Peyer's patch (tissue), 4 donors: ENCODE results near the gene RUNDC3A. TPM values are rescaled to one million over a fixed set of nuclear protein-coding genes. Genes with fewer than 3 reads are reported as not detected.
"Not testable (repeated sequence)": the region's sequence is repeated elsewhere in the genome, so short reads cannot be mapped to it uniquely, and the experiment has no call there.

Source experiments
- DNase-seq, 3 donors: peaks; one replicate each; pipeline ENCODE4 v3.0.0-alpha.2; 2017 to 2019
- H3K27ac ChIP-seq, 4 donors: fragments of 200-600 bp; sonication (generic); one replicate each; pipeline ENCODE4 v1.5.1; 2016 to 2019
- H3K27me3 ChIP-seq, 2 donors: fragments of 200-600 bp; sonication (generic); one replicate each; pipeline ENCODE4 v1.5.1; 2019
- H3K36me3 ChIP-seq, 3 donors: fragments of 200-600 bp; sonication (generic); one replicate each; pipeline ENCODE4 v1.5.1; 2016 to 2019
- H3K4me1 ChIP-seq, 4 donors: fragments of 200-600 bp; sonication (generic); one replicate each; pipeline ENCODE4 v1.5.1; 2016 to 2019
- H3K4me3 ChIP-seq, 4 donors: fragments of 200-600 bp; sonication (generic); 1 replicate in 3 of 4; 2 replicates in 1 of 4; pipeline ENCODE4 v1.5.1; 2016 to 2019; ENCODE audit warnings: mild to moderate bottlenecking in 1 of 4
- H3K9me3 ChIP-seq, 4 donors: fragments of 200-600 bp; sonication (generic); one replicate each; pipeline ENCODE4 v1.5.1; 2016 to 2019; ENCODE audit warnings: mild to moderate bottlenecking in 1 of 4
- POLR2A ChIP-seq, 2 donors: fragments of 450-650 bp; IDR thresholded peaks; one replicate each; pipeline ENCODE4 v1.5.1; 2017; ENCODE audit warnings: antibody characterized with exemption in 2 of 2, mild to moderate bottlenecking in 2 of 2, moderate library complexity in 2 of 2
- total RNA-seq, 4 donors: library from RNA; depleted of rRNA; stranded (reverse); fragments of >200 nt; gene quantifications; one replicate each; pipeline ENCODE4 v1.1.0, GENCODE V29; 2016
- TF ChIP-seq, protein P1 (sequence below), 6 experiments: fragments of 450-650 bp in 4 of 6; fragments of 200-600 bp in 2 of 6; sonication (generic) in 1 of 6; IDR thresholded peaks; one replicate each; pipeline ENCODE4 v1.5.1; 2017 to 2019; ENCODE audit warnings: antibody characterized with exemption in 6 of 6, mild to moderate bottlenecking in 3 of 6, moderate library complexity in 1 of 6

The RUNDC3A gene
- total RNA-seq, 4 donors from 2014 or later: 0.88 to 14.9 (median 3.8) TPM

- no peak overlapping the region for H3K4me3 ChIP-seq
- H3K27ac ChIP-seq: no peak overlapping the region
- no peak for DNase-seq
- H3K36me3 ChIP-seq: no peaks in the 10 kb centered on the region
- H3K9me3 ChIP-seq: no peaks in the 10 kb centered on the region
- no peaks in the 10 kb centered on the region for H3K27me3 ChIP-seq
- TF ChIP-seq POLR2A (IDR thresholded peaks at IDR 0.05): no peak
- TF ChIP-seq, protein P1, sequence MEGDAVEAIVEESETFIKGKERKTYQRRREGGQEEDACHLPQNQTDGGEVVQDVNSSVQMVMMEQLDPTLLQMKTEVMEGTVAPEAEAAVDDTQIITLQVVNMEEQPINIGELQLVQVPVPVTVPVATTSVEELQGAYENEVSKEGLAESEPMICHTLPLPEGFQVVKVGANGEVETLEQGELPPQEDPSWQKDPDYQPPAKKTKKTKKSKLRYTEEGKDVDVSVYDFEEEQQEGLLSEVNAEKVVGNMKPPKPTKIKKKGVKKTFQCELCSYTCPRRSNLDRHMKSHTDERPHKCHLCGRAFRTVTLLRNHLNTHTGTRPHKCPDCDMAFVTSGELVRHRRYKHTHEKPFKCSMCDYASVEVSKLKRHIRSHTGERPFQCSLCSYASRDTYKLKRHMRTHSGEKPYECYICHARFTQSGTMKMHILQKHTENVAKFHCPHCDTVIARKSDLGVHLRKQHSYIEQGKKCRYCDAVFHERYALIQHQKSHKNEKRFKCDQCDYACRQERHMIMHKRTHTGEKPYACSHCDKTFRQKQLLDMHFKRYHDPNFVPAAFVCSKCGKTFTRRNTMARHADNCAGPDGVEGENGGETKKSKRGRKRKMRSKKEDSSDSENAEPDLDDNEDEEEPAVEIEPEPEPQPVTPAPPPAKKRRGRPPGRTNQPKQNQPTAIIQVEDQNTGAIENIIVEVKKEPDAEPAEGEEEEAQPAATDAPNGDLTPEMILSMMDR (IDR thresholded peaks at IDR 0.05): no peak
- H3K4me1 ChIP-seq: peaks cover 0 to 4% (median 0%) of the 10 kb centered on the region in 4 donors
Measured at GRCh38 chr17:44338702-44339101, 30.3 kb downstream of the RUNDC3A start.

DNA sequence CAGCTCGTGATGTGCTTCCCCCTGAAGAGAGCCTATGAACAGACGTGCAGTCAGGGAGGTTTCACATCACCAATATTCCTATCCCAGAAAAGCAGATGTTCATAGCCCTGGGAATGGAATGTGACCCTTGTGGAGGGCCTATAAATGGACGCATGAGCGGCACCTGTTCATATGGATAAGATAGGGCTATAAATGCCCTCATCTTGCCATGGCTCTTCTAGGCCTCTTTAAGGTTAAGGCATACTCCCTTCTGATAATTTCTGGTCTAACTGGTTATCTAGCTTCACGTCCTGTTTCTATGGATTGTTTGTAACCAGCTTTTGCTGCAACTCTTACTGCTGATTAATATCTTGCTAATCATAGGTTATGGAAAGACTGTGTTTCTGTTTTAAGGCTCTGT, 32.2 kb downstream of the RUNDC3A start:
- not testable (repeated sequence) for H3K36me3 ChIP-seq, DNase-seq, H3K4me1 ChIP-seq, H3K9me3 ChIP-seq, H3K27me3 ChIP-seq, H3K27ac ChIP-seq, H3K4me3 ChIP-seq

- Histone ChIP-seq H3K36me3 (no peaks in the 10 kb centered on the region), H3K4me1 (peaks cover 0 to 20% (median 6%) of the 10 kb centered on the region in 4 donors), H3K4me3 (no peak overlapping the region), H3K27ac (no peak overlapping the region), H3K27me3 (no peaks in the 10 kb centered on the region), H3K9me3 (no peaks in the 10 kb centered on the region)
- TF ChIP-seq POLR2A (IDR thresholded peaks at IDR 0.05): no peak
- TF ChIP-seq, protein P1 (IDR thresholded peaks at IDR 0.05): no peak
- no peak for DNase-seq
Measured at GRCh38 chr17:44343510-44344209, 35.3 kb downstream of the RUNDC3A start.

- Histone ChIP-seq H3K4me1 (peaks cover 0 to 20% (median 11%) of the 10 kb centered on the region in 4 donors), H3K9me3 (no peaks in the 10 kb centered on the region), H3K27ac (peak within 1 kb of the TSS; percentile 81 to 87 (median 87)), H3K36me3 (peaks cover 0 to 13% (median 0%) of the 10 kb centered on the region in 3 donors), H3K27me3 (no peaks in the 10 kb centered on the region), H3K4me3 (peak within 1 kb of the TSS; percentile 82 to 96 (median 85))
- peak; percentile 93 to 98 (median 94) for DNase-seq
- peak; percentile 77 to 85 for TF ChIP-seq POLR2A (IDR thresholded peaks at IDR 0.05)
- TF ChIP-seq, protein P1 (IDR thresholded peaks at IDR 0.05): peak in 1 of 6 experiments; percentile 2
Measured at GRCh38 chr17:44344939-44345453, 36.6 kb downstream of the RUNDC3A start, which contains the start of gene GRN. Gene GRN, plus strand, starts transcription at chr17:44345302. Its CDS starts 3,863 bp downstream, at chr17:44349165.

- peaks cover 0 to 20% (median 11%) of the 10 kb centered on the region in 4 donors for H3K4me1 ChIP-seq
- TF ChIP-seq, protein P1 (IDR thresholded peaks at IDR 0.05): peak; percentile 22 to 76 (median 34)
- TF ChIP-seq POLR2A (IDR thresholded peaks at IDR 0.05): no peak
- DNase-seq: peak; percentile 64 to 85 (median 82)
- no peaks in the 10 kb centered on the region for H3K9me3 ChIP-seq
- peaks cover 0 to 18% (median 0%) of the 10 kb centered on the region in 3 donors for H3K36me3 ChIP-seq
- peak overlapping the region; percentile 82 to 96 (median 85) for H3K4me3 ChIP-seq
- H3K27me3 ChIP-seq: no peaks in the 10 kb centered on the region
- H3K27ac ChIP-seq: peak overlapping the region; percentile 81 to 87 (median 87)
Measured at GRCh38 chr17:44345454-44346026, 37.1 kb downstream of the RUNDC3A start.
